DMS79 (cell line): Measurements from ENCODE around the gene OR6Y1.

Experiments
- DNase-seq: peaks from one replicate; lab custom pipeline; 2025; lab: John Stamatoyannopoulos, UW

The OR6Y1 gene, protein sequence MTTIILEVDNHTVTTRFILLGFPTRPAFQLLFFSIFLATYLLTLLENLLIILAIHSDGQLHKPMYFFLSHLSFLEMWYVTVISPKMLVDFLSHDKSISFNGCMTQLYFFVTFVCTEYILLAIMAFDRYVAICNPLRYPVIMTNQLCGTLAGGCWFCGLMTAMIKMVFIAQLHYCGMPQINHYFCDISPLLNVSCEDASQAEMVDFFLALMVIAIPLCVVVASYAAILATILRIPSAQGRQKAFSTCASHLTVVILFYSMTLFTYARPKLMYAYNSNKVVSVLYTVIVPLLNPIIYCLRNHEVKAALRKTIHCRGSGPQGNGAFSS

DNA sequence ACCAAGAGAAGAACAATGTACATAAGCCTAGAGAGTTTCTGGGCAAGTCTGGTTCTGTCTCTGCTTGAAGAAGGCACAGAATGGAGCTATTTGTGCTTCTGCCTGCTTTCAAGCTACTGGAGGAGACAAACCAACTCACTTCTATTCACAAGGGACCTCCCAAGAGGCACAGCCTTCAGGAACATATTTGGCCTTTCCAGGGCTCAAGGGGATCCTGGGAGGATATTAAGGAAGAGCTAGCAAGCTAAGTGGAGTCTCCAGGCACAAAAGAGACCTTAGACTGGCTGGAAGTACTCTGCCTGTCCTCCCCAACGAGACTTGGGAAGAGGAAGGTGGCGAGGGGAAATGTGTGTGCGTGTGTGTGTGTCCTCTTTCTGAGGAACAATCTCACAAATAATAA, at the start of gene OR6Y1:
Gene OR6Y1, minus strand, starts transcription at position 54 of the 400 bp plus-strand sequence. CDS start 6,300 bp downstream, outside the sequence.
- no peak for DNase-seq

DNA sequence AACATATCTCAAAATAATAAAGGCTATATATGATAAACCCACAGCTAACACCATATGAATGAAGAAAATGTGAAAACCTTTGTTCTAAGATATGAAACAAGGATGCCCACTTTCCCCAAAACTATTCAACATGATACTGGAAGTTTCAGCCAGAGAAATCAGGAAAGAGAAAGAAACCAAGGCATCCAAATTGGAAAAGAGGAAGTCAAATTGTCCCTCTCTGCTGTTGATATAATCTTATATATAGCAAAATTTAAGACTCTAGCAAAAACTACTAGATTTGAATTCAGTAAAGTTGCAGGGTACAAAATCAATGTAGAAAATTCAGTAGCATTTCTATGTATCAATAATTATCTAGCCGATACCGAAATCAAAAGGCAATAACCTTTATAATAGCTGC, 46.5 kb upstream of the OR6Y1 start:
- no peak for DNase-seq

DNA sequence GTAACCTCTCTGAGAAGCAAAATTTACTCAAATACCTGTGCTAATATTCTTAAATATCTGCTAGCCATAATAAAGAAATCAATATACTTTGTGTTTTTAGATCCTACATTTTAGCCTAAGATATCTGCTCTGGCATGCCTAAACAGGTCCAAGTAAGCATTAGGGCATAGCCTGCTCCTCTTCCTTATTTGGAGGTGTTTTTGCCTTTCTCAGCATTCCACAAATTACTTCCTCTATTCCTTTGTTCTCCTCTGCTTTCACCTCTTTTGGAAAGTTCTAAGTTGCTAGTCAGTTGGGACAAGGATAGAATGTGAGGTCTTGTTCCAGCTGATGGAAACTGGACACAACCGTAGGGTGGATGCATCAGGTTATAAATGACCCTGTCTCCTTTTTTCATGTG, 32.7 kb upstream of the OR6Y1 start:
- no peak for DNase-seq

DNA sequence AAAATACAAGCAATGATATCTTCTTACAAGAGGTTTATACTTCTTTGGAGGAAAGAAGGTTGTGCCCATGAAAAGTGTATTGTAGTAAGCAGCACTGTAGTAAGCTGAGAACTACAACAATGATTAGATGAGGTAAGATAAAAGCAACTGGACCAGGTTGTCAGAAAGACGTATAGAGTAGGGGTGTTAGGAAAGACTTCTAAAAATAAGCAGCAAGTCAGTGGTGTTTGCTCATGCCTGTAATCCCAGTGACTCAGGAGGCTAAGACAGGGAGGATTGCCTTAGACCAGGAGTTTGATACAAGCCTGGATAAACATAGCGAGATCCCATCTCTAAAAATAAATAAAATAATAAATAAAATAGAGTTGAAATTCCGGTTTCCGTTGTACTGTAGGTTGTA, 29.8 kb upstream of the OR6Y1 start:
- no peak for DNase-seq

DNA sequence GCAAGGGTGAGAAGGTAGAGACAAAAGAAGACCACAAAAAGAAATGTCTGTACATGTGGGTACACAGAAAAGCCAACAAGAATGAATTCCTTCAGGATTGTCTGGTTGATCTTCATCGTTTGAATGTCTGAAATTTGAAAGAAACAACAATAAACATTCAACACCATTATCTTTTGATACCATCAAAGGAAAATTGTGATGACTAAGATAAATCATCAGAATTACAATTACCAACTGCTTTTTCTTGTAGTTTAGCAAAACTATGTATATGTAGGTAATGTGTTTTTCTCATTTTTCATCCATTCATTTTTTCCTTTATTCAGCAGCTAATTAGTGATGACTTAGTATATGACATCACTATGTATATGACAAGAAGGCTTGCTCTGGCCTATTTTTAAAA, 25.5 kb upstream of the OR6Y1 start, which contains the start of gene OR10X1:
Gene OR10X1, minus strand, starts transcription at position 167 of the 400 bp plus-strand sequence. Its CDS starts 0 bp downstream, at position 167.
- DNase-seq, result no peak

DNA sequence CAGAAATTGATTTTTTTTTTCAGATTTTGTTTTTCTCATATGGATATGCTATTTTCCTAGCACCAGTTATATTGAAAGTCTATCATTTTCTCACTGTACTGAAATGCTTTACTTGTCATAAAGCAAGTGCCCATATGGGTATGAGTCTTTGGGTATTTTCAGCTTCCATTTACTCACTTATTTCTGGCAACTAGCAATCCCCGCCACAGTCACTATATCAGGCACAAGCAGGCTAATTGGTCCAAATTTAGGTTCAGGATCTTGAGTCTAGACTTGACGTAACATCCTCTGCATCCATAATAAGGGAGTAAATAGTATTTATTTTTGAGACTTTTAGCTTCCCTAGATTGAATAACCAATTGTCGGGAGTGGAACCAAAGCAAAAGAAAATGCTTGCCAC, 23.4 kb upstream of the OR6Y1 start:
- DNase-seq, result no peak

DNA sequence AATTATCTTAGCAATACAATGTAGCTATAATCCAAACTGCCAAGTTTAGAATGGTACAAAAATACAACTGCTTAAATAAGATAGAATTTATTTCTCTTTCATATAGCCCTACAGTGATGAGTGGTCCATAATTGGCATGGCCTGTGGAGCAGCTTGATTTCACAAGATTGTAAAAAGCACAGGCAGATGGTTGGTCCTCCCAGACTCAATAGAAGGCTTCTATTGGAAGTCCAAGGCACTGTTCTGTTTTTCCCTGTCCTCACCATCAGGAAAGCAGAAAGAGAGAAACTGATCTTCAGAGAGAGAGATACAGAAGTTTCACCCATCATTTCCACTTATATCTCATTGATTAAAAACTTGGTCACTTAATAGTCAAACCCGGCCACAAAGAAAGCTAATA, 18.0 kb upstream of the OR6Y1 start:
- DNase-seq, result no peak

DNA sequence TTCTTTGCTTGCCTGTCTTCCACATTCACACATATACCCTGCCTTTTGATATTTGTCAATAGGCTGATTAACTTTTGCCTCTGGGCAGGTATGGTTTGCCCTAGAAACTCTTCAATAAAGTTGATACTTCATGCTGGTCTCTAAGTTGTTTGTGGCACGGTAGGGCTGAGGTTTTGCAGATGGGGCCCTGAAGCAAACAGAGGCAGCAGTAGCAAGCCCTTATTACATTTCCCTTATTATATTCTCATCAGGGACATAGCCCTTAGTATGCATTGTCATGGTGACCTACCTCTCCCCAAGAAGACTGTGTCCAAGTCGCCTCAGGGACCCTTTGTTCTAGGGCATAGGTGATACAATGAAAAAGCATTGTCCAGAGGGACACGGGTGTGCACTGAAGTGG, 16.3 kb upstream of the OR6Y1 start, which contains the start of gene OR6P1:
Gene OR6P1, minus strand, starts transcription at position 101 of the 400 bp plus-strand sequence. CDS start 6,976 bp downstream, outside the sequence.
- no peak for DNase-seq

DNA sequence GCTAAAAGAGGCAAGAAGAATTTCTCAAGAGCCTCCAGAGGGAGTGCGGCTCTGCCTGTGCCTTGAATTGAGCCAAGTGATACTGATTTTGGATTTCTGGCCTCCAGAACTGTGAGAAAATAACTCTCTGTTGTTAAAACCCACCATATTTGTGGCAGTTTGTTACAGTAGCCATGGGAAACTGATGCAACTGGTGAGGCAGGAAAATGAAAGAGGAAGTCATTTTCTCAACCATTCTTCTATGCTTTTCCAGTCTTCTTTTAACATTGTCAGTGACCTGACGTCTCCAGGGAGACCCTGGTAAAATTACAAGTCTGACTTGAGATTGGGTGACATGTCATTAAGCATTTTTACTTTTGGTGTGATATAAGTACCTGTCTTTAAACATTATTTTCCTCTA, 10.4 kb upstream of the OR6Y1 start:
- DNase-seq, result no peak

DNA sequence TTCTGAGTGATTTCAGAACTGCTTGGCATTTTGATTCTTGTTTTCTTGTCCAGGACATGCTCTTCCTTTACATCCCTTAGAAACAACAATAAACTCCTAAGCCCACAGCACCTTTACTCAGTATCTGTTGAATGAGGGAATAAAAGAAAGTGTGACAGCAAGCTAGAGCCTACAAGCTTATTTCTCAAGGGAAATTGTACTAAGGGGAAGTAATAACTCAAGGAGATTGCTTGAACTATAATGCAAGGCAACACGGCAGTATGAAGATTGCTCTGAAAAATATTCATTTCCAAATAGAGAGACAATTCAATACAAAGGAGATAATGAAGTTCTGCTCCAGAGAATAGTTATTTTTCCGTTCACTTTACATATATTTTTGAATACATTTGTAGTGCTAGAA, 9.6 kb upstream of the OR6Y1 start:
- DNase-seq, result no peak

DNA sequence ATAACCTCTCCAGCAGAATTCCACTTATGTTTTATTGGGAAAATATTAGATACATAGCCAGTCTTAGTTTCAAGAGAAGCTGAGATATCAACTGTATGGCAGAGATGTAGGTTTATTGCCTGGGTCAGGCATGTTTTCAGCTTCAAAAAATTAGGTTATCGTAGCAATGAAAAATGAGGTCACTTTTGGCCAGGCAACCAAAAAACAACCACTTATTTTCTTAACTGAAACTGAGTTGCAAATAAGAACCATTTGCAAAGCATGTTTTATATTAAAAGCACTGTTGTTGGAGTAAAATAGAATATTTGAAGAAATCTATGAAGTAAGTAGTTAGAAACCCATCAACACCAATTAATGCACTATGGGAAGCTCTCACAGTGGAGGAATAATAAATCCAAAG, 5.5 kb upstream of the OR6Y1 start:
- no peak for DNase-seq

DNA sequence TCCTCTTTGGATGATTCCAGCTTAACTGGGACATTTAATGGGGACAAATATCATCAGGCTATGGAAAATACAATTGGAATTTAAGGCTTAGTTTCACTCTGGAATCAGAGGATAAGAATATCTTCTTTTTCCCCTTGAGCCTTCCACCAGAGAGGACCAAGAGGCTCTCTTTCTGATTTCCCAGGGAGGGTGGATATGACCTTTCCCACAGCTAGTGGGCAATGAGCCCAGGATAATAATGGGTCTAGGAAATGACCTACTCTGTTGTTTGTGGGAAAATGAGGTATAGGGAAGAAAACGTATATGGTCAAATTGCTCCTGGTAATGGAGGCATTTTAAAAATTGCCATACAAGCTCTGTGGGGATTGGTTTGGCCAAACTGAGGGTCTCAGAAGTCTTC, 1.9 kb downstream of the OR6Y1 start:
- DNase-seq, result no peak

DNA sequence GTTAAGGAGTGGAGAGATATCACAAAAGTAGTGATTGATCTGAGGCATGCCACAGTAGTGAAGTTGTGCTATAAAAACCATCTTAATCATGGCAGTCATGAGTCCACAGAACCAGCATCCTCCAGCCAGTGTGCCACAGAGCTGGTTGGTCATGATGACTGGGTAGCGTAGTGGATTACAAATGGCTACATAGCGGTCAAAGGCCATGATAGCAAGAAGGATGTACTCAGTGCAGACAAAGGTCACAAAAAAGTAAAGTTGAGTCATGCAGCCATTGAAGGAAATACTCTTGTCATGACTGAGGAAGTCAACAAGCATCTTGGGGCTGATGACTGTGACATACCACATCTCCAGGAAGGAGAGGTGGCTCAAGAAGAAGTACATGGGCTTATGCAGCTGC, 6.7 kb downstream of the OR6Y1 start:
- no peak for DNase-seq

DNA sequence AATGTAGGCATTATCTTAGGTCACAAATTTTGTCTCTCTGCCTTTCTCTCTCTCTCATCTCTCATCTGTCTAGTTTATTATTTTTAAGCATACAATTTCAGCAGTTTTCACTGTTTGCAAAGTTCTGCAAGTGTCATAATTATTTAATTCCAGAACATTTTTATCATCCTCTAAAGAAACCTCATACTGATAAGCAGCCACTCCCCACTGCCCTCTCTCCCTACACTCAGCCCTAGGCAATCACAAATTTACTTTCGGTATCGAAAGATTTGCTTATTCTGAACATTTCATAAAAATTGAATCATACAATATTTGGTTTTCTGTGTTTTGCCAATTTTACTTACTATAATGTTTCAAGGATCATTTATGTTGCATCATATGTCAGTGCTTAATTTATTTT, 16.6 kb downstream of the OR6Y1 start:
- no peak for DNase-seq

DNA sequence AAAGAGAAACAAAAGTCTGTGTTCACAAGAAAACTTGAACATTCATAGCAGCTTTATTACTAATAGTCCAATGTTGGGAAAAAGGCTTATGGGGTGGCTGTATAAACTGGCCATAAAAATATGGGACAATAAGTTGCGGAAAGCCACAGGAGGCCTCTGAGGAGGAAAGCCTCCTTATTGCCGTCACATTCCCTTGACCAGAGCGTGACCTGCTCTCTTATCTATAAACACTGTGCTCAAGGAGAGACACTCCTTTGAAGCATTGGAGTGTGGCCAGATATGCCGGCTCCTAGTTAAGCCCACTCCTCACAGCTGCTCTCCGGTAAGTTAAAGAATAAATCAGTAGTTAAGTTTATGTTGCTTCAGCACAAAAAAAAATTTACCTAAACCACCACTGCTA, 19.7 kb downstream of the OR6Y1 start:
- DNase-seq, result no peak

DNA sequence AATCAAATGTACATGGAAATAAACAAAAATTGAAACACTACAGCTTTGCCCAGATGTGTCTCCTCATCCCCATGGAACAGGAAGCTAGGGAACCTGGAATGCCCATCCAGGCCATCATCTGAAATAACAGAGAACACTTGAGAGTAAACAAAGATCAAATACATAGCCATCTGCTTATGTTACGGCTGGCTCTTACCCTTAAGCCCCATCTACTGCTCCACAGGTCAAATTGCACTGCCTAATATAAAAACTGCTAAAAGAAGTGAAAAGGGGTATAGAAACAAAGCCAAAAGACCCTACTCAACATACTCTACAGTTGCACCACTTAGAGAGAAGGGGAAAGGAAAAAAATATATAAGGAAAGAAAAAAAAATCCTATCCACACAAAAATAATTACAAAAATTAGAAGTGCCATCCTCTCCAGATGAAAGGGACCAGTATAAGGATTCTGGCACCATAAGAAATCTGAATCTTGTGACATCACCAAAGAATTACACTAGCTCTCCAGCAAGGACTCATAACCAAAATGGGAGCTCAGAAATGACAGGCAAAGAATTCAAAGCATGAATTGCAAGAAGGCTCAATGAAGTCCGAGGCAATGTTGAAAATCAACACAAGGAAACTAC, 26.9 kb downstream of the OR6Y1 start:
- no peak for DNase-seq

DNA sequence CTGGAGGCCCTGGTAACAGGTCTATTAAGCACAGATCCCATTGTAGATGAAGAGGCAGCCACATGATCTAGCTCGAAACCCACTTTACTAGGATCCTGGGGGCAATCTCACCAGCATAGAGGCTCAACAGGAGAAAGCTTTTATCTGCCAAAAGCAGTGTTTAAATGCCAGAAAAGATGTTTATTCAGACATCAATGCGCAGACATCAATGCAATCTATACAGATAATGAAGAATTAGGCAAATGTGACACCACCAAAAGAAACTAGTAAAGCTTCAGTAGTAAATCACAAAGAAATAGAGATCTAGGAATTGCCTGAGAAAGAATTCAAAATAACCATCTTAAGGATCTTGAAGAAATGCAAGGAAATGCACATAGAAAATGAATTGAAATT, 32.5 kb downstream of the OR6Y1 start:
- DNase-seq, result no peak

DNA sequence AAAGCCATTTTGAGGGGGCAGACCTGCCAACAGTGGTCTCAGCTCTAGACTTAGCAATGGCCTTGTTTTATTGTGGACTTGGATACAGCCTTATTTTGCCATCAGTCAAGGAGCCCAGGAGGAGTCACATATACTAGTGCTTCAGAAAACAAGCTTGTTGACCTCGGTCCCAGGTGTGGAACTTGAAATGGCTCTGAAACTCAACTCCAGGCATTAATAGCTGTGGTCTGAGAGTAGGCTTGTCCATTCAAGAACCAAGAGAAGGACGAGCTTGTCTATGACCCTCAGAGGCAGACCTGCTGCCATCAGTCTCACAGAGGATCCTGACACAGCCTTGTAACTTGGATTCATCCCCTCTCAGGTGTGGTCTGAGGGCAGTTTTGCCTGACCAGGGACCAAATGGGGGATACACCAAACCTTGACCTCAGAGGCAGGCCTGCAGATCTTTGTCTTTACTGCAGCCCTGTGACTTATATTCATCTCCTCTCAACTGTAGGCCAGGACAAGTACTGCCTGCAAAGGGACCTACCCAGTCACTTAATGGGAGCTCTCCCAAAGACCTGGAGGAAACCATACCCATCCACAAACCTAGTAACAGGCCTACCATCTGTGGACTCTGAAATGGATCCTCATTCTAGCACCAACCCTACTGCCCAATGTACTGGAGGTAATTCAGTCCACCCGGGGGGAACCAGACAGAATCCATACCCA, 33.1 kb downstream of the OR6Y1 start:
- DNase-seq, result no peak

DNA sequence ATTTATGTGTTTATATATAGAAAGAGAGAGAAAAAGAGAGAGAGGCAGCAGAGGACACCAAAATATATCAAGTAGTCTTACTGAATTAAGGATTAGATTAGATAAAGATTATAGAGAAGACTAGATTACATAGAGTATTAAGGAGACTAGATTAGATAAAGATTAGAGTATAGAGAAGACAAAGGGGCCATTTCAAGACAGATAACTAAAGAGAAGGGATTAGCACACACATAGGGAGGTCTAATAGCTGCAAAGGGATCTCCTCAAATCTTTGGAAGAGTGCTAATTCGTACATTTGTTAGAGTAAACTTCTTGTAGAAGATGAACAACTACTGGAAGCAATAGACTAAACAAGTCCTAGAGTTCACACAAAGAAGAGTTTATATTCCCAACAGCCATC, 34.2 kb downstream of the OR6Y1 start:
- DNase-seq, result no peak

DNA sequence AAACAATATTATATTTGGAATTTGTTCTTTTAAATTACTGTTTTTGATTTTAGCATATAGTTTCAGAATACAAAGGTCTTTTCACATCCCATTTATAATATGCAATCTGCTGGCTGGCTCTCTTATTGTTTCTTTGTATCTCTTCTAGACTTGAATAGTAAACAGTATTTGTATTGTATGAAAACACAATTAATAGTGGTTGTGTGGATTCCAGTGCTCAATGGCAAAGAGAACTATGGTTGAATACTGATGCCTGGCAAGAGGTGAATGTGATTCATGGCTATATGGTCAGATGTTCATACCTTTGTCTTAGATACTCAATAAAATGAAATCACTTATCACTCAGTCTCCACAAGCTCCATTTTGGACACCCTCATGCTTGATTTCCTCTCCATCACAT, 37.2 kb downstream of the OR6Y1 start:
- no peak for DNase-seq

DNA sequence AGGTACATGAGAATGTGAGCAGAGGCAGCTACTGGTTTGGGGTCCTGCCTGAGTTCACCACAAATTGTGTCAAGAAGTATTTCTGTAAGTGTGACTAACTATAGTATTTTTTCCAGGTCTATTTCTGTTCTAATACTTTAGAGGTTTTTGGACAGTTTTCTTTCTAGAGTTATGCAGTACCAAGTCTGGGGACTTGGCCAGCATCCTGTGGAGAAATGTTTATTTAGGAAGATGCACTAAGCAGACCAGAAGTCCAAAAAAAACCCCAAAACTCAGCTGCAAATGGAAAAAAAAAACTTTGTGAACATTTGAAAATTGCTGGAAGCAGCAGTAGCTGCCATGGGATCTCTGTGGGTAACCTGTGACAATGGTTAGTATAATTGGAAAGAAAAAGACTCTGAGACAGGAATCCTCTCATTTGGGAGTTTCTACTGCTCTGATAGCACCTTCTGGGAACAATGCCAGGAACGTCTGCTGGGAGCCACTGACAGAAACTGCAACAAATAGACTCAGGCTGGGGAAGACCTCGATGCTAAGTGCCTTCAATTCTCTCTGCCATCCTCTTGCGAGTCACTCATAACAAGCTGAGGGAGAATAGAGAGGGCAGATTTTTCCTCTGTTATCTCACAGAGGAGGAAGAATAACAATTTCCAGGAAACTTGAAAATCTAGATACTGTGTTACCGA, 44.6 kb downstream of the OR6Y1 start:
- DNase-seq, result no peak

DNA sequence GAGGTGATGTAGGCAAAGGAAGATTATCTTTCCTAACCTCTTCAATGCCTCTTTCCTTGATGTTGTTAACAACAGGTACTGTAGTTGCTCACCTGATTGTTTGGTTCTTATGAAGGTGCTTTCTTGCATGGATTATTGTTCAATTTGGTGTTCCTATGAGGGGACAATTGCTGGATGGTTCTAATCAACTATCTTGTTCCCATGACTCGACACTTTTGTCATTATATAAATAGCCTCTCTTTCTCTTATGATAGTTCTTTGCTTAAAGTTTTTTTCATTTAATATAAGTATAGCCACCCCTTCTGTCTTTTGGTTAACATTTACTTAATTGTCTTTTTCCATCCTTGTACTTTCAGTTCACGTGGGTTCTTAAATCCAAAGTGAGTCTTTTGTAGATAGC, 46.7 kb downstream of the OR6Y1 start:
- DNase-seq, result no peak
